Activated CD4-positive, alpha-beta T cell treated with anti-CD3 and anti-CD28 coated beads, Interleukin-2, amount 50 U/mL, for 48 hours (primary cell): ENCODE data around the gene SFN.
A peak's percentile ranks its signal among the peaks of the same experiment; 100 is the strongest.
"Not testable (repeated sequence)": the region's sequence is repeated elsewhere in the genome, so short reads cannot be mapped to it uniquely, and the experiment has no call there.

Source experiments
- DNase-seq, 2 experiments: peaks; one replicate each; pipeline ENCODE4 v3.0.0-alpha.2; 2020

SFN gene

DNA sequence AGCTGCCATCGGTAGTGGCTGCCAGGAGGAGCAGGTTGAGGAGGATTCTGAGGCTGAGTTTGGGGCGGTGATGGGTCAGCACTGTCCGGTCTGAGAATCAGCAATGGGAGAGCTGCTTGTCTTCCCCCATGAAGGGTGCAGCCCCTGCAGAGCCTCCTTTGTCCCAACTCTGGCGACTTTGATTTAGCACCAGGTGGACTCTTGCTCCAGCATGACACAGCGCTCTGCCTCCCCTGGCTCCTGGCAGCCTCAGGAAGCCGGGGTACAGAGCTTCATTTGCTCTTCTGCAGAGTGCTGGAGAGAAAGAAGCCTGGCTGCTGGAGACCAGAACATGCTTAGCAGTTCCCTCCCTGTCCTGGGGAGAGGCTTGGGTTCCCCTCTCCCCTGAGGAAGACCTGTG lies 23.2 kb upstream of the SFN start:
- no peak for DNase-seq

DNA sequence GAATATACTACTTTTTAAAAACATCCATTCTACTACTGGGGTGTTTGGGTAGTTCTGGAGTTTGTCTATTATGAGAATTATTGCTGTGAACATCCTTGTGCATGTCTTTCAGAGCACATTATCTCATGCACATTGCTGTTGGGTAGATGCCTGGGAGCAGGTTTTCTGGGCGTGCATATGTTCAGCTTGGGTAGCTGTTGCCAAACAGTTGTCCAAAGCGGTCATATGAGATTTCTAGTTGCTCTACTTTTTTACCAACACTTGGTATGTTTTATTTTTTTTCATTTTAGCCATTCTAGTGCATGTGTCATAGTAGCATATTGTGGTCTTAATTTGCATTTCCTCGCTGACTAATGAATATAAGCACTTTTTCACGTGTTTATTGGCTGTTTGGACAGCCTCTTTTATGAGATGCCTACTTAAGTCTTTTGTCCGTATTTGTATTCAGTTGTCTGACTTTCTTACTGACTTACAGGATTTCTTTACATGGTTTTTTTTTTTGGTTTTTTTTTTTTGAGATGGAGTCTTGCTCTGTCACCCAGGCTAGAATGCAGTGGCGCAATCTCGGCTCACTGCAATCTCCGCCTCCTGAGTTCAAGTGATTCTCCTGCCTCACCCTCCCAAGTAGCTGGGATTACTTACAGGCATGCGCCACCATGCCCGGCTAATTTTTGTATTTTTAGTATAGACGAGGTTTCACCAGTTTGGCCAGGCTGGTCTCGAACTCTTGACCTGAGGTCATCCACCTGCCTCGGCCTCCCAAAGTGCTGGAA lies 18.3 kb upstream of the SFN start:
- DNase-seq: no peak

DNA sequence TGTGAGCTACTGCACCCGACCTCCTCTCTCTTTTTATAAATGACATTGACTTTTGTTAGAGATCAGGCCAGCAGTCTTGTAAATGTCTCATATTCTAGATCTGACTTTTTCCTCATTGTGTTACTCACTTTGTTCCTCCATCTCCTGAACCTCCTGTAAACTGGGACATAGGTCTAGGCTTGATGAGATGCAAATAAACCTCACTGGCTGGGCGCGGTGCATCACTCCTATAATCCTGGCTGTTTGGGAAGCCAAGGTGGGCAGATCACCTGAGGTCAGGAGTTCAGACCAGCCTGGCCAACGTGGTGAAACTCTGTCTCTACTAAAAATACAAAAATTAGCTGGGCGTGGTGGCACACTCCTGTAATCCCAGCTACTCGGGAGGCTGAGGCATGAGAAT lies 15.1 kb upstream of the SFN start:
- not testable (repeated sequence) for DNase-seq

DNA sequence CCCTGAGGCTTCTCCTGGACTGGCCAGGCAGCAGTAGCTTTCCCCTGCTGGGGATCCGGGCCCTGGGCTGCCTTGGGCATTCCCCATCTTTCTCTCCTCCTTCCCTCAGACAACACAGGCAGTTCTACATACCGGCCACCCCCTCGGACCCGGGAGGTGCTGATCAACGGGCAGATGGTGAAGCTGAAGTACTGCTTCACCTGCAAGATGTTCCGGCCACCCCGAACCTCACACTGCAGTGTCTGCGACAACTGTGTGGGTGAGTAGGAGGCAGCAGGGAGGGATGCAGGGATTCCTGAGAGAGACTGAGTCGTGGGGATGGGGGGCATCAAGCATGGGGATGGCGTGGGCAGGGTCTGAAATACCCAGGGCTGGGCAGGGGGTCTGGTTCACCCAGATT lies 14.4 kb upstream of the SFN start:
- DNase-seq: no peak

DNA sequence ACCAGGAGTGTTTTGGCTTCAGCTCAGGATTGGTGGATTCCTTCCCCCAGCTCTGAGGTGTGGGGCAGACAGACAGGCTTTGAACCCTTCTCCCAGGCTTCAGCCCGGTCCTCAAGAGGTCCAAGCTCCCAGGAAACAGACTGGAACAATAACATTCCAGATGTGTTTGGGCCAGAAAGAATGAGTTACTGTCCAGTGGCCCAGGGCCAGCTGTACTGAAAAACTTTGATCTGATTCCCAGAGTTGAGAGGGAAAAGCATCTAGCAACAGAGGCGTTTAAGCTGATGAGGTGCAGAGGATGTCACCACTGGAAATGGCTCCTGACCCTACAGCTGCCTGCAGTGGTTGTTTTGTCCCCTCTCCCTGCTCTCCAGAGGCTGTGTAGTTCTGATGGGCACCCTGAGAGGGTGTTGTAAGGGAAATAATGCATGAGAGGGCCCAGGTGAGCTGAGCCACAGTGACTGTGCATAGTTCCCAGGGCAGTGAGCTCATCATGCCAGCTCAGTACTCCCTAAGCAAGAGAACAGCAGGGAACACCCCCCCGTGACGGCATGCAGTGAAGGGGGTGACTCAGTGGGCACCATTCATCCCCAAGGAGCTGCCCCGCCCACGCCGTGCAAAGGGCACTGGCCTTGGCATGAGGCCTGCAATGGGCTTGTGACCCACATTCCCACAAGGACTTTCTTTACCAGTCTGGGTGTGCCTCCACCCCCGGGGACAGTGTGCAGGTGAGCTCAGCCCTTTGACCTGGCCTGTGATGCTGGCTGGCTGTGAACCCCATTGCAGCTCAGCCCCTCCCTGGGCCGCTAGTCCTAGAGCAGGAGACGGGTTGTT lies 13.8 kb upstream of the SFN start:
- DNase-seq: no peak

DNA sequence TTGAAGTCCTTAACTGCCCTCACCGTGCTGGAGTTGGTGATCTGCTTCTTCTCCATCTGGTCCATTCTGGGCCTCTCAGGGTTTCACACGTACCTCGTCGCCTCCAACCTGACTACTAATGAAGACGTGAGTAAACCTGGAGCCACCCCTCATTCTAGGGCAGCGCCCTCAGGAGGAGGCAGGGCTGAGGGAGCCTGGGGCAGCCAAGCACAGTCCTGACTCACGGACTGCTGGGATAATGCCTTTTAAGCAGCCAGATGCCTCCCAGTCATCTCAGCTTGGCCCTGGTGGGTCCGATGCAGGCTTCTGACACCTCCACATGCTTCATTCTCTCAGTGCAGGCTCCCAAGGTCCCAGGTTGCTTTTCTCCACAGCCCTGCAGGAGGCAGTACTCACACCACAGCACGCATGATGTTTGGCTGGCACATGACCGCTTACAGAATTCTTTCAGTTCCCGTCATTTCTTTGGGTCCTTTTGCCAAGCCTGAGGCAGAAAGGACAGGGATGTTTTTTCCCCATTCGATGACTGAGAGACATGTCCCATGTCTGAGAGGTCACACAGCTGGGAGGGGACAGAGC lies 11.8 kb upstream of the SFN start:
- no peak for DNase-seq

DNA sequence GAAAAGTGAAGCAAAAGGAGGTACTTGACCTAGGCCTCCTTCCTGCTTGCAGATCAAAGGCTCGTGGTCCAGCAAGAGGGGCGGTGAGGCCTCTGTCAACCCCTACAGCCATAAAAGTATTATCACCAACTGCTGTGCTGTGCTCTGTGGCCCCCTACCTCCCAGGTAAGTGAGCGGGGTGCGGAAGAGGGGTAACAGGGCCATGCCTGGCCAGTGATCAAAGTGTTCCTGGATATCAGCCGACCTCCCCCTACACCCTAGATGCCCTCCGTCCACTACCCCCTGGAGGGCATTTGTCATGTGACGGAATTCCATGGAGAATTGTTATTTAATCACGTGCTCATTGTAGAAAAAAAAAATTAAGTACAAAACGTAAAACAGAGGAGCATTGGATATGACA lies 10.2 kb upstream of the SFN start:
- no peak for DNase-seq

DNA sequence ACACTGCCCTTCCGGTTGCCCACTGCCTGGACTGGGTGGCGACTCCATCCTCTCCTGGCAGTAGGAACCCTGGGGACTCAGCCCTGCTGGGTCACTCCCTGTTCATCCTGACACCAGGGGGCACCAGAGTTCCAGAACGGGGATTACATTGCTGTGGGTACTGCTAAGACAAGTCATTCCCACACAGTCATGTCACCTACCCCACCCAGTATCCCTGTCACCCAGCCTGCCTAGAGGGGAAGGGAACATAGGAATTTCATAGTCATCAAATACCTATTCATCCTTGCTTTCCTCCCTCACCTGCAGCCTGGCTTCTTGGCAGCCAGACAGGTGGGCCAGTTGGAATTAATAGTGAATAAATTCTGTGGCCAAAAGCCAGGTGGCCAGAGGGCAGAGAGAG lies 9.8 kb upstream of the SFN start:
- DNase-seq: peak; percentile 84 to 89

DNA sequence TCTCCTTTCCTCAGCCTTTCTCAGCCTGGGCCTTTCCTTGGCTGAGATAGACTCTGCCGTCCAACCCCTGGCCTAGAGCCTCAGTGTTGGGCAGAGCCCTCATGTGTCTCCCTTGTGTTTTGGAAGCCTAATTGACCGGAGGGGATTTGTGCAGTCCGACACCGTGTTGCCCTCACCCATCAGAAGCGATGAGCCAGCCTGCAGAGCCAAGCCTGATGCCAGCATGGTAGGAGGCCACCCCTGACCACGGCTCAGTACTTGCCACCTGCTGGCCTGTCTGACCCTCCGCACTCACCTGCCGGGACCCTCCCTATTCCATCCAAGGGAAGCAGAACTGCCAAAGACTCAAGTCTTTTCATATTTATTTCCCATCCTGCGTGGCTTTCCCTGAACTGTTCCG lies 9.3 kb upstream of the SFN start:
- no peak for DNase-seq

DNA sequence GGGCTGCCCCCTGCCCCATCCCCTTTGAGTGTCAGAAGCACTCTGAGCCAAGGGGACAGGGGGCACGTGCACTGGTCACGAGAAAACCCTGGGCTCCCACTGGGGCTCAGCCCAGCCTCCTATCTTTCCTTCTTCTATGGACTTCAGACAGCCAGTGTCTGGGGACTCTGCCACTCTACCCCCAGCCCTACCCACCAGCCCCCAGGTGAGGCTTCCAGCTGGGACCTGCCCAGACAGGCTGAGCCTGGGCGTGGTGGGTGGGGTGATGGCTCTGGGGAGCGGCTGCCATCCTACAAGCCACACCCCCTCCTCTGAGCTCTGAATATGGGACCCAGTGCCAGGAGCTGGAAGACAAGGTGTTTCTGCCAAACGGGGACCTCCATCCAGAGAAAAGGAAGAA lies 8.0 kb upstream of the SFN start:
- no peak for DNase-seq

DNA sequence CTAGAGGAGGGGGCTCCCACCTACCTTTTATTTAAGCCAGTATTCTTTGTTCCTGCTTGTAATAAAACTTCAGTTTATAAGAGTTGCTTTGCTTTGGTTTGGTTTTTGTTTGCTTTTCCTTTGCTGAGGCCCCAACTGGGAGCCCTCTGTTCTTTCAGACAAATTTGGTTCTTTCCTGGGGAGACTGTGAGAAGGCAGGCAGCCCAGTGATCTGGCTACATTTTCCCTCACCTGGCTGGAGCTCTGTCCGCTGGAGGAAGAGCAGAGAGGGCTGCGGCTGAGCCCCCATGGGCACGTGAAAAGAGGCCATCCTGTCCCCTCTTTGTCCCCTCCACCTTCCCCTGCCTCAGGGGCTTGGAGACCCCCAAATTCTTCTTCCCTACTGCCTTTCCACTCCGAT lies 7.3 kb upstream of the SFN start:
- no peak for DNase-seq

DNA sequence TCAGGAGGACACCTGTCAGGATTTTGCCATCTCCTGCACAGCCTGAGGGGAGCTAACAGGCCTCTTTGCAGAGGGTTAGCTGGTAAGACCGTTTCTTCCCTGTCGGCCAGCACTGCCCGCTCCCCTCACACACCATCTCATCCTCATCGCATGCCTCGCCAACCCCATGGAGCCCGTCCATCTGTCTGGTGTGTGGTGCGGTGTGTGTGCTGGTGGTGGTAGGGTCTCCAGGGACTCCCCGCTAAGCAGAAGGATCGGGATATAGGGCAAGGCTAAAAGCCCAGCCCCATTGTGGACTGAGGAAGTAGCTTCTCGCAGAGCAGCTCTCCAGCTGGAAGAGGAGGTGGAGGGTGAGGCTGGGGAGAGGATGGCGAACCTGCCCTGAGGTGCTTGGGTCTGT lies 6.8 kb upstream of the SFN start:
- DNase-seq: no peak

DNA sequence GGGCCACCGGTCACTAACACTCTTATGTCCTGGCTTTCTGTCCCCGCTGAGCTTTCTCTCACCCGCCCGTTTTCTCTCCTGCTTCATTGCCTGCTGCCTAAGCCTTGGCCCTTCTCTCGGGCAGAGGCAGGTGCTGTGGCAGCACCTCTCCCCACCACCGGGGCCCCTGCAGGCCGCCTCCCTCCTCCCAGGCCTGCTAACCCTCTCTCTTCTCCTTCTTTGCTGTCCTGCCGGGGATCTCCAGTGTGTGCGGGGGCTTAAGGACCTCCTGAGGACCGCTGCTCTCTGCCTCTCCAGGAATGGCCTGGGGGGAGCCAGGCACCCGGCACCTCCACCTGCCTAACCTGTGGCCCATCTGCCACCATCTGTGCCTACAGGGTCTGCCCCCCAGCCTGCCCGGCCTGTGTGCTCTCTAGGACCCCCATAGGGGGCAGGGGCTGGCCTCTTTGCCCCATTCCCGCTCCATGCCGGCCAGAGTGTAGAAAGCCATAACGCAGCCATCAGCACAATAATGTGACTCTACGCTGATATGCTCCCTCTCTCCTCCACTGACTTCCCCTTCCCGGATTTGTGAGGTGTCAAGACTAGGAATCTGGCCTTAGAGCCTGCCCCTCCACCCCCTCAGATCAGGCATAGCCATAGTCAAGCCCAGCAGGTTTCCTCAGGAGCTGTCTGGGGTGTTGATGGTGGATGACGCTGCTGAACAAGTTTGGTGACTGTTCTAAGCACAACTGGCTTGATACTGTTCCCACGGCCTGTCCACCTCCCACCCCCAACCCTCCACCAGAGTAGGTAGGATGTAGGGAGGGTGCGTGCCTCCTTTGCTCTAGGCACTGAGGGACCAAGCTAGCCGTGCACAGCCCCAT lies 6.1 kb upstream of the SFN start:
- no peak for DNase-seq

DNA sequence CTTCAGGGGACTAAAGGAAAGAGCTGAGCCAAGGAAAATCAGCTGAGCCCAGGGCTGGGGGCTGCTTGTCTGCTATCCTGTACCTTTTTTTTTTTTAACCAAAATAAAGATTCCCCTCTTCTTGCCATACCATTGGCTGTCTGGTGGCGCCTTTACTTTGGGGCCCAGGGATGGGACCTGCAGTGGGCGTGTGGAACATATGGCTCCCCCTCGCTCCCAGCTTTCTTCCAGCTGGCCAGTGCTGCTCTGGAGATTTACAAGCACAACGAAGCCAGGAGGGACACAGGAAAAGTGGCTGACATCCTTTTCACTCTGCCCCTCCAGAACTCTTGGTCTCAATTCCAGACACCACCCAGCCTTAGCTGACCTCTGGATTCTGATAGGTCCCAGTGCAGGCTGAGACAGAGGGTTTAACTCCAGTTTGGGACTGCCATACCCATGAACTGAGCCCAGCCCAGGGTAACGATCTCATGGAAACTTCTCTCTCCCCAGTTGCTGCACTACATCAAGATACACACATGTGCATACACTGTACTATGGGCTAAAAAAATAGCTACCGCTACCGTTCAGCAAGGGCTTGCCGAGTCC lies 5.4 kb upstream of the SFN start:
- DNase-seq: no peak

DNA sequence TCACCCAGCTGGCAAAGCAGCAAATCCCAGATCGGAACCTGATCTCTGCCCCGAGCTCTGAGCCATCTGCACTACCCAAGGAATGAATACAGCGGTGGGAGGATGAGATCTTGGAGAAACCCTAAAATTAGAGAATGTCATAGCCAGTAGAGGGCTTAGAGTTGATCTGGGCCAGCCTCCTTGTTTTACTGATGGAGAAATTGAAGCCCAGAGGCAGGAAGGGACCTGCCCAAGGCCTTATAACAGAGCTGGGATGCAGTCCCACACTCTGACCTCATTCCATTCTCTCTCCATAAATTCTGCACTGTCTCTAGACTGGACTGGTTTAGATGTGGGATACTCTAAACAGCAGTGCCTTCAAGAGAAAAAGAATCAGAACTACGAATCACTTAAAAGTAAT lies 4.8 kb upstream of the SFN start:
- no peak for DNase-seq

DNA sequence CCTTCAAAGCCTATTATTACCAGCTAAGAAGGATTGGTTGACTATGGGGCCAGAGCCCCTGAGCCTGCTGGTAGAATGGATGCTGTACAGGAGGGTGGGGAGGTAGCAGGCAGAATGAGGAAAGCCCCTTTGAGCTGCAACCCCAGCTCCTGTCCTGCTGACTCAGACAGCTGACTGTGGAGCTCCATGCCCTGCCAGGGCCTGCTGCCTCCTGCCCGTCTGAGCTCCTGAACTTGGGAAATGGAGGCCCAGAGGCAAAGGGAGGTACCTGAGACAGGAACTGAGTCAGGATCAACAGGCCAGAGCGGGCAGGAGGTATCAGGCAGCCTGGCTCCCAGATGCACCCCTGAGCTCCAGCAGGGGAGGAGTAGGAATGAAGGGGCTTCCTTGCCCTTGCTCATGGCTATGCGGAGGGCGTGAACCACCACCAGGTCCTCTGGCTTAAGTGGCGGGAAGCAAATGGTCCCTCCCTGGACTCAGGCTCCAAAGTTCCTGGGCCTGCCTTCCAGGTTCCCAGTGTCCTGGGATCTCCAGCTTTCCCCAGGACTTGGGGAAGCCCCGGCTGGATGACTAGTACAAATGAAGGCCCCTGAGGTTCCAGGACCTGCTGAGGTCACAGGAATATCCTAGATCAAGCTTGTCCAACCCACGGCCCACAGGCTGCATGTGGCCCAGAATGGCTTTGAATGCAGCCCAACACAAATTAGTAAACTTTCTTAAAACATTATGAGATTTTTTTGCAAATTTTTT lies 3.9 kb upstream of the SFN start:
- no peak for DNase-seq

DNA sequence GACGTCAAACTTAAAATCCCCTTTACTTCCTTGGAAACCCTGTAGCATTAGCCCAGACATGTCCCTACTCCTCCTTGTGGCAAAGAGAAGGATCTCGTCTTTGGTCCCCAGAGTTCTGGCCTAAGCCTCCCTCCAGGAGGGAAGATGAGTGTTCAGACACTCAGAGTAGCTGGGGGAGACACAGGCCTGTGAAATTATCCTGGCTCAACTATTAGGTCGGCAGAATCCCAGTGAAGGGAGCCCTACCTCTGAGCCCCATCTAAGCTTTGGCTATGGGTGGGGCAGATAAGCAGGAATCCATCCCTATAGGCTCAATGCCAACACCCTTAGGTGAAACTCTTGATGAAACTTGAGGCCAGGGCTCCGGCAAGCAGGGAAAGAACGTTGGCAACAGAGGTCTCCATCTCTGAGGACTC lies 1.7 kb upstream of the SFN start:
- no peak for DNase-seq

DNA sequence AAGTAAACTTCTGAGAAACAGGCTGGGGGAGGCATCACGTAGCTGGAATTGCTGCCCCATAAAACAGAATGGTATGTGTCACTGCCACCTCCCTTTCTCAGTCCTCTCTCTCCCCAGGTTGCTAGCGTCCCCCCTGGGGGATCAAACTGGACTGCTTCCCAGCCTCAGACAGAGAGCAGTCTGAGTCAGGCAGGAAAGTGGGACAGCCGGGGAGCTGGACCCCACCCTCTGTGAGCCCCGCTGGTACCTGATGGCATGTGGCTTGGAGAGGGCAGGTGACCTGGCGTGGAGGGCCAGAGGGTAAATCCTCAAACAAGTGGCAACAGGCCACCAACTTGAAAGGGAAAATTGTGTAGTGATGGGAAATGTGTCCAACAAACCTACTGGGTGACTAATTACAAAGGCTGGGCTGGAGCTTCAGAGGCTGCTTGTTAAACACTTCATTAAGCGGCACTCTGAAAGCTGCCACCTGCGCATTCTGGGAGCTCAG lies 1.0 kb upstream of the SFN start:
- no peak for DNase-seq

DNA sequence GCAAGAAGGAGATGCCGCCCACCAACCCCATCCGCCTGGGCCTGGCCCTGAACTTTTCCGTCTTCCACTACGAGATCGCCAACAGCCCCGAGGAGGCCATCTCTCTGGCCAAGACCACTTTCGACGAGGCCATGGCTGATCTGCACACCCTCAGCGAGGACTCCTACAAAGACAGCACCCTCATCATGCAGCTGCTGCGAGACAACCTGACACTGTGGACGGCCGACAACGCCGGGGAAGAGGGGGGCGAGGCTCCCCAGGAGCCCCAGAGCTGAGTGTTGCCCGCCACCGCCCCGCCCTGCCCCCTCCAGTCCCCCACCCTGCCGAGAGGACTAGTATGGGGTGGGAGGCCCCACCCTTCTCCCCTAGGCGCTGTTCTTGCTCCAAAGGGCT lies 732 bp downstream of the SFN start:
- DNase-seq: no peak

DNA sequence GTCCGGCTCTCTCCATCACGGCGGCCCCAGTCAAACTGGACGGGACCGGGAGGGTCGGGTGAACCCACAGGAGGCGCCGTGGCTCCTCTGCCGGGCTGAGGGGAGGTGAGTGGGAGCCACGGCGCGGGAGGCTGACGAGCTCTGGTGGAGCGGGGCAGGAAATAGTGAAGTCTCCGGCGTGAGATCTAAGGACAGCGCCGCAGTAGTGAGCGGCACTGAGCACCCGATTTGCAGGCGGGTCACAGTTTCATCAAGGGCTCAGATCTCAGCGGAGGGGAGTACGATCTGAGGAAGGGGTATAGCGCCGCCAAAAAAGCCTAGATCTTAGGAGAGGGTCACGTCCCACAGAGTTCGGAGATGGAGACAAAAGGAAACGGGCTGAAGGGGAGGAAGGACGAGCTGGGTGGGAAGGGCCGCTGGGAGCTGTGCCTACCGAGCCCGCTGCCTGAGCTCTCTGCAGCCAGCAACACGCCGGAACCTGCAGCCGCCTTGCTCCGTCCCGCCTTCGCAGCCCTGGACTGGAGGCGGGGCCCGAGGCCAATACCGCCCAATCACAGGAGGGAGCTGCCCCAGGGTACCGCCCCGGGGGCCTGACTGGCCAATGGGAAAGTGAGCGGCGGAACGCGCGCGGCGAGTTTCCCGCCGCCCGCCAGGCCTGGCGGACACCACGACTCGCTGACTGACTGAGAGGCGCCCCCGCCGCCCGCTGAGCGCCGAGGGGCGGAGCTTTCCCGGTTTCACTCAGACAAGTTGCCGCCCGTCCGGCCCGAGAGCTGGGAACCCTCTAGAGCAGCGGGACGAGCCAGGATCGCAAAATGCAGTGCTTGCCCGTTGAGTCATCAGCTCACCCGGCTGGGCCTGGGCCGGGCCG lies 1.9 kb downstream of the SFN start:
- DNase-seq: peak; percentile 94 to 97

DNA sequence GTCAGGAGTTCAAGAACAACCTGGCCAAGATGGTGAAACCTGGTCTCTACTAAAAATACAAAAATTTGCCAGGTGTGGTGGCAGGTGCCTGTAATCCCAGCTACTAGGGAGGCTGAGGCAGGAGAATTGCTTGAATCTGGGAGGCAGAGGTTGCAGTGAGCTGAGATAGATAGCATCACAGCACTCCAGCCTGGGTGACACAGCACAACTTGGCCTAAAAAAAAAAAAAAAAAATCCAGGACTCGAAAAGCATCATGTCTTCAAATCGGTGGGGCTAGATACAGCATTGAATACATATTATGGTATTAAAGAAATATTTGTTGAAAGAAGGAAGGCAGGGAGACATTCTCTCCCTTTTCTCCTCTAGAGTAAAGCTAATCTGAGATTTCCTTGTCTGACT lies 10.1 kb downstream of the SFN start:
- DNase-seq: not testable (repeated sequence)
